Sigmoid colon (tissue), 3 donors: ENCODE data around the gene EPSTI1.

ENCODE experiments used
- CTCF ChIP-seq, 4 experiments: fragments of 450-650 bp in 3 of 4; fragments of 200-600 bp in 1 of 4; IDR thresholded peaks; one replicate each; pipeline ENCODE4 v1.5.1; 2016 to 2019; ENCODE audit warnings: antibody characterized with exemption in 4 of 4, mild to moderate bottlenecking in 3 of 4, moderate library complexity in 2 of 4
- POLR2A ChIP-seq, 2 donors: fragments of 450-650 bp; IDR thresholded peaks; one replicate each; pipeline ENCODE4 v1.6.1; 2016; ENCODE audit warnings: antibody characterized with exemption in 2 of 2, mild to moderate bottlenecking in 2 of 2, moderate library complexity in 2 of 2

GRCh38 chr13:43009506-43009905 lies 17.5 kb upstream of the EPSTI1 start:
- TF ChIP-seq CTCF (IDR thresholded peaks at IDR 0.05) = no peak
- TF ChIP-seq POLR2A (IDR thresholded peaks at IDR 0.05) = no peak
